SK-N-SH treated with all-trans-retinoic acid at 6 μM for 48 hours (cell line): Measurements from ENCODE around the gene IRF2BPL.
A peak's percentile ranks its signal among the peaks of the same experiment; 100 is the strongest.

Experiments used
- ATAC-seq: fragments of 200-7000 bp; cut with Tn5 transposase; 3 replicates; pipeline ENCODE4 v1.9.1; 2020; ENCODE audit warnings: mild to moderate bottlenecking, moderate library complexity
- ARNTL ChIP-seq: fragments of 450-650 bp; formaldehyde crosslinking; IDR thresholded peaks from 2 replicates; pipeline ENCODE4 v1.5.0; 2020; ENCODE audit warnings: low read depth, mild to moderate bottlenecking, moderate library complexity, borderline replicate concordance
- BACH2 ChIP-seq: fragments of 250-450 bp; sonication (Bioruptor Pico); IDR thresholded peaks from 2 replicates; pipeline ENCODE4 v1.9.0; 2021; ENCODE audit warnings: mild to moderate bottlenecking, borderline replicate concordance
- CREB5 ChIP-seq: fragments of 250-450 bp; sonication (Bioruptor Pico); IDR thresholded peaks from 2 replicates; pipeline ENCODE4 v1.5.1; 2020; ENCODE audit warnings: low read depth, mild to moderate bottlenecking, moderate library complexity
- CSDC2 ChIP-seq: fragments of 250-450 bp; sonication (Bioruptor Pico); IDR thresholded peaks from 2 replicates; pipeline ENCODE4 v1.5.0; 2020; ENCODE audit warnings: mild to moderate bottlenecking, moderate library complexity
- ESRRG ChIP-seq: fragments of 250-450 bp; sonication (Bioruptor Pico); IDR thresholded peaks from 2 replicates; pipeline ENCODE4 v1.6.1; 2021; ENCODE audit warnings: mild to moderate bottlenecking
- GLIS3 ChIP-seq: fragments of 250-450 bp; sonication (Bioruptor Pico); IDR thresholded peaks from 2 replicates; pipeline ENCODE4 v1.5.0; 2020; ENCODE audit warnings: mild to moderate bottlenecking, moderate library complexity
- PATZ1 ChIP-seq: fragments of 250-450 bp; sonication (Bioruptor Pico); IDR thresholded peaks from 2 replicates; pipeline ENCODE4 v1.8.0; 2020; ENCODE audit warnings: mild to moderate bottlenecking, moderate library complexity, borderline replicate concordance
- POU6F1 ChIP-seq: fragments of 250-450 bp; sonication (Bioruptor Pico); IDR thresholded peaks from 2 replicates; pipeline ENCODE4 v1.8.0; 2021; ENCODE audit warnings: low read depth, mild to moderate bottlenecking, moderate library complexity, borderline replicate concordance
- PPARA ChIP-seq: fragments of 250-450 bp; sonication (Bioruptor Pico); IDR thresholded peaks from 2 replicates; pipeline ENCODE4 v1.5.0; 2020; ENCODE audit warnings: mild to moderate bottlenecking, borderline replicate concordance
- RARB ChIP-seq: fragments of 250-450 bp; sonication (Bioruptor Pico); IDR thresholded peaks from 2 replicates; pipeline ENCODE4 v1.8.0; 2021; ENCODE audit warnings: mild to moderate bottlenecking, moderate library complexity
- TCF4 ChIP-seq: fragments of 250-450 bp; sonication (Bioruptor Pico); IDR thresholded peaks from 2 replicates; pipeline ENCODE4 v1.8.0; 2021; ENCODE audit warnings: mild to moderate bottlenecking, moderate library complexity, borderline replicate concordance
- TOX ChIP-seq: fragments of 250-450 bp; sonication (Bioruptor Pico); IDR thresholded peaks from 2 replicates; pipeline ENCODE4 v1.8.0; 2021; ENCODE audit warnings: mild to moderate bottlenecking, moderate library complexity, borderline replicate concordance
- TSHZ2 ChIP-seq: fragments of 250-450 bp; sonication (Bioruptor Pico); IDR thresholded peaks from 2 replicates; pipeline ENCODE4 v1.5.0; 2020; ENCODE audit warnings: mild to moderate bottlenecking, moderate library complexity
- ZC3H10 ChIP-seq: fragments of 250-450 bp; sonication (Bioruptor Pico); IDR thresholded peaks from 2 replicates; pipeline ENCODE4 v1.5.1; 2021; ENCODE audit warnings: mild to moderate bottlenecking, moderate library complexity
- ZFP3 ChIP-seq: fragments of 250-450 bp; sonication (Bioruptor Pico); IDR thresholded peaks from 2 replicates; pipeline ENCODE4 v1.5.0; 2020; ENCODE audit warnings: mild to moderate bottlenecking, moderate library complexity
- ZFP30 ChIP-seq: fragments of 450-650 bp; formaldehyde crosslinking; IDR thresholded peaks from 2 replicates; pipeline ENCODE4 v1.5.0; 2022; ENCODE audit warnings: mild to moderate bottlenecking, moderate library complexity
- ZNF565 ChIP-seq: fragments of 450-650 bp; formaldehyde crosslinking; conservative IDR thresholded peaks from 2 replicates; pipeline ENCODE4 v1.5.0; 2020; ENCODE audit warnings: low read depth, mild to moderate bottlenecking, moderate library complexity
- ZNF70 ChIP-seq: fragments of 450-650 bp; formaldehyde crosslinking; IDR thresholded peaks from 2 replicates; pipeline ENCODE4 v1.5.0; 2020; ENCODE audit warnings: mild to moderate bottlenecking, moderate library complexity
- ZNF8 ChIP-seq: fragments of 450-650 bp; formaldehyde crosslinking; IDR thresholded peaks from 2 replicates; pipeline ENCODE4 v1.5.0; 2020; ENCODE audit warnings: mild to moderate bottlenecking, moderate library complexity

The IRF2BPL gene

GRCh38 chr14:77068517-77069200 is 40.2 kb upstream of the IRF2BPL start:
- ATAC-seq = no peak
- no peak for TF ChIP-seq PPARA

GRCh38 chr14:77067632-77068516 is 39.4 kb upstream of the IRF2BPL start:
- ATAC-seq = peak; percentile 90
- no peak for TF ChIP-seq POU6F1 (CRISPR knock-in tag)

- TF ChIP-seq ZNF70 (CRISPR knock-in tag) (no peak), ZFP30 (CRISPR knock-in tag) (no peak), POU6F1 (CRISPR knock-in tag) (no peak), ZNF565 (CRISPR knock-in tag) (no peak), ARNTL (no peak), ESRRG (CRISPR knock-in tag) (no peak), PATZ1 (no peak), CREB5 (no peak), RARB (CRISPR knock-in tag) (no peak), ZFP3 (CRISPR knock-in tag) (no peak), ZC3H10 (CRISPR knock-in tag) (no peak), CSDC2 (CRISPR knock-in tag) (no peak), TCF4 (CRISPR knock-in tag) (no peak), PPARA (no peak), BACH2 (CRISPR knock-in tag) (no peak), TOX (CRISPR knock-in tag) (no peak), TSHZ2 (no peak), ZNF8 (CRISPR knock-in tag) (no peak), GLIS3 (CRISPR knock-in tag) (no peak)
- no peak for ATAC-seq
These were observed 38.2 kb upstream of the IRF2BPL start for GRCh38 chr14:77066578-77067172.
